HL-60 (cell line): Measurements from ENCODE around the gene ZFAND5.

ENCODE experiments used
- DNase-seq, 2 experiments: peaks; one replicate each; pipeline ENCODE4 v3.0.0-alpha.2; 2010 to 2020; ENCODE audit warnings: low read depth in 1 of 2, low spot score in 1 of 2
- H3K27ac ChIP-seq: fragments of 250-450 bp; sonication (Bioruptor Pico); replicated peaks from 2 replicates; pipeline ENCODE4 v1.5.1; 2020; ENCODE audit warnings: mild to moderate bottlenecking, moderate library complexity
- H3K27me3 ChIP-seq: fragments of 250-450 bp; sonication (Bioruptor Pico); 2 replicates; pipeline ENCODE4 v1.5.1; 2021; ENCODE audit warnings: mild to moderate bottlenecking, moderate library complexity; ENCODE audit not compliant: insufficient read depth, poor library complexity, severe bottlenecking
- H3K4me3 ChIP-seq: replicated peaks from 2 replicates; pipeline ENCODE4 v1.5.1; 2011; ENCODE audit warnings: mild to moderate bottlenecking, control low read depth, low read length; ENCODE audit not compliant: insufficient read depth
- CTCF ChIP-seq: IDR thresholded peaks from one replicate; pipeline ENCODE4 v1.5.1; 2011; ENCODE audit warnings: low read length, control low read depth, inconsistent platforms; ENCODE audit not compliant: insufficient read depth
- GABPA ChIP-seq: IDR thresholded peaks from 2 replicates; pipeline ENCODE4 v1.6.1; 2012; ENCODE audit warnings: low read depth
- POLR2AphosphoS5 ChIP-seq: IDR thresholded peaks from 2 replicates; pipeline ENCODE4 v1.6.1; 2012; ENCODE audit warnings: low read depth
- REST ChIP-seq: IDR thresholded peaks from 2 replicates; pipeline ENCODE4 v1.6.1; 2012; ENCODE audit warnings: low read depth; ENCODE audit not compliant: insufficient replicate concordance
- SPI1 ChIP-seq: IDR thresholded peaks from 2 replicates; pipeline ENCODE4 v1.6.1; 2012; ENCODE audit warnings: low read depth, mild to moderate bottlenecking, borderline replicate concordance

ZFAND5 gene

GRCh38 chr9:72334658-72335337 lies 30.2 kb downstream of the ZFAND5 start:
- DNase-seq, result no peak
- H3K27ac ChIP-seq, result no peak overlapping the region
- TF ChIP-seq GABPA, result no peak
- TF ChIP-seq CTCF, result no peak
- TF ChIP-seq SPI1, result no peak
- no peak for TF ChIP-seq REST
- no peak for TF ChIP-seq POLR2AphosphoS5
- H3K27me3 ChIP-seq, result no peaks in the 10 kb centered on the region
- H3K4me3 ChIP-seq, result no peak overlapping the region

GRCh38 chr9:72333709-72334108 lies 31.3 kb downstream of the ZFAND5 start:
- Histone ChIP-seq H3K27ac (no peak overlapping the region), H3K4me3 (no peak overlapping the region), H3K27me3 (no peaks in the 10 kb centered on the region)
- TF ChIP-seq CTCF (no peak), REST (no peak), POLR2AphosphoS5 (no peak), SPI1 (no peak), GABPA (no peak)
- no peak for DNase-seq

GRCh38 chr9:72333197-72333596 lies 31.8 kb downstream of the ZFAND5 start:
- H3K4me3 ChIP-seq, result no peak overlapping the region
- H3K27me3 ChIP-seq, result no peaks in the 10 kb centered on the region
- no peak overlapping the region for H3K27ac ChIP-seq
- TF ChIP-seq GABPA (no peak), CTCF (no peak), SPI1 (no peak), REST (no peak), POLR2AphosphoS5 (no peak)
- no peak for DNase-seq
